Measurements from ENCODE around the gene RTEL1. TPM values are rescaled to one million over a fixed set of nuclear protein-coding genes. Genes with fewer than 3 reads are reported as not detected.
A peak's percentile ranks its signal among the peaks of the same experiment; 100 is the strongest.
"Not testable (repeated sequence)": the region's sequence is repeated elsewhere in the genome, so short reads cannot be mapped to it uniquely, and the experiment has no call there.

RTEL1 gene
- total and polyA plus RNA-seq, 3 experiments from 2014 or later: 5.7 to 54.5 (median 52.3) TPM

- Histone ChIP-seq H3K4me1 (ENCODE audit: insufficient read depth, low read length) (peaks cover 40% of the 10 kb centered on the region), H3K9me3 (ENCODE audit: low read length) (no peaks in the 10 kb centered on the region), H3K27ac (ENCODE audit: low read depth, low read length) (peak overlapping the region; percentile 56), H3K27me3 (ENCODE audit: insufficient read depth, low read length, poor library complexity, severe bottlenecking) (no peaks in the 10 kb centered on the region), H3K36me3 (ENCODE audit: insufficient read depth, low read length) (no peaks in the 10 kb centered on the region), H3K4me3 (ENCODE audit: low read length) (peak overlapping the region; percentile 75)
- DNase-seq: no peak
- Mint-ChIP-seq H3K36me3 (peaks cover 0 to 20% (median 4%) of the 10 kb centered on the region in 3 donors), H3K4me1 (peaks cover 36 to 49% (median 41%) of the 10 kb centered on the region in 3 donors), H3K27me3 (no peaks in the 10 kb centered on the region), H3K9me3 (no peaks in the 10 kb centered on the region), H3K27ac (peak overlapping the region; percentile 94 to 100 (median 100)), H3K4me3 (peak overlapping the region; percentile 92 to 95 (median 94))
- ChIA-PET POLR2A (interaction anchor here (5.7 kb wide), 1 partner anchor 14 kb away, joined by 110 read pairs; the partner anchor contains the start of gene GMEB2), CTCF (interaction anchor here (1.2 kb wide), 1 partner anchor 13 kb away, joined by 4 read pairs; the partner anchor contains the start of gene GMEB2)
Measured at GRCh38 chr20:63640086-63640485, 18.0 kb upstream of the RTEL1 start.

- not testable (repeated sequence) for H3K27me3 Mint-ChIP-seq; H3K36me3 ChIP-seq (ENCODE audit: insufficient read depth, low read length); H3K27me3 ChIP-seq (ENCODE audit: insufficient read depth, low read length, poor library complexity, severe bottlenecking); H3K9me3 ChIP-seq (ENCODE audit: low read length); H3K9me3 Mint-ChIP-seq
- peak overlapping the region; percentile 56 for H3K27ac ChIP-seq (ENCODE audit: low read depth, low read length)
- peaks cover 34% of the 10 kb centered on the region for H3K4me1 ChIP-seq (ENCODE audit: insufficient read depth, low read length)
- peaks cover 0 to 20% (median 4%) of the 10 kb centered on the region in 3 donors for H3K36me3 Mint-ChIP-seq
- CTCF ChIA-PET: interaction anchor here (1.2 to 2.4 kb wide), 2 partner anchors 13 to 24 kb away, joined by 4 to 14 read pairs; partner anchors contain the start of gene GMEB2
- peaks cover 30 to 43% (median 35%) of the 10 kb centered on the region in 3 donors for H3K4me1 Mint-ChIP-seq
- DNase-seq: peak in 1 of 5 donors; percentile 57
- H3K27ac Mint-ChIP-seq: peak overlapping the region in 7 of 8 donors; percentile 55 to 100 (median 81)
- peak overlapping the region; percentile 75 for H3K4me3 ChIP-seq (ENCODE audit: low read length)
- peak overlapping the region; percentile 92 to 95 (median 94) for H3K4me3 Mint-ChIP-seq
- POLR2A ChIA-PET: interaction anchor here (1.4 to 5.7 kb wide), 3 partner anchors 9 to 120 kb away, joined by 10 to 110 read pairs (median 16); partner anchors contain the start of genes GMEB2 and PPDPF
Measured at GRCh38 chr20:63640686-63641085, 17.4 kb upstream of the RTEL1 start.

GRCh38 chr20:63641146-63641791, 16.8 kb upstream of the RTEL1 start:
- ChIA-PET CTCF (interaction anchor here (0.7 to 2.6 kb wide), 25 partner anchors 10 to 339 kb away, joined by 3 to 22 read pairs (median 8); partner anchors contain the start of genes ARFRP1, GMEB2, HELZ2 and LIME1), POLR2A (interaction anchor here (0.6 to 5.7 kb wide), 16 partner anchors 9 to 437 kb away, joined by 3 to 110 read pairs (median 4); partner anchors contain the start of genes GMEB2, LIME1, PPDPF and PTK6)
- no peaks in the 10 kb centered on the region for H3K36me3 ChIP-seq (ENCODE audit: insufficient read depth, low read length)
- no peaks in the 10 kb centered on the region for H3K9me3 ChIP-seq (ENCODE audit: low read length)
- no peaks in the 10 kb centered on the region for H3K27me3 ChIP-seq (ENCODE audit: insufficient read depth, low read length, poor library complexity, severe bottlenecking)
- peak; percentile 48 to 79 (median 64) for DNase-seq
- Mint-ChIP-seq H3K4me3 (peak overlapping the region; percentile 73 to 95 (median 83)), H3K36me3 (peaks cover 0 to 23% (median 6%) of the 10 kb centered on the region in 3 donors), H3K27ac (peak overlapping the region in 4 of 8 donors; percentile 73 to 96 (median 84)), H3K4me1 (peaks cover 27 to 42% (median 31%) of the 10 kb centered on the region in 3 donors), H3K9me3 (no peaks in the 10 kb centered on the region), H3K27me3 (no peaks in the 10 kb centered on the region)
- peaks cover 30% of the 10 kb centered on the region for H3K4me1 ChIP-seq (ENCODE audit: insufficient read depth, low read length)
- peak overlapping the region; percentile 79 for H3K27ac ChIP-seq (ENCODE audit: low read depth, low read length)
- H3K4me3 ChIP-seq (ENCODE audit: low read length): peak overlapping the region; percentile 82

- POLR2A ChIA-PET: interaction anchor here (0.6 to 5.7 kb wide), 17 partner anchors 10 to 436 kb away, joined by 3 to 110 read pairs (median 4); partner anchors contain the start of genes GMEB2, LIME1, PPDPF and PTK6
Measured at GRCh38 chr20:63641792-63642523, 16.2 kb upstream of the RTEL1 start.

GRCh38 chr20:63642527-63643247, 15.4 kb upstream of the RTEL1 start:
- H3K9me3 Mint-ChIP-seq: no peaks in the 10 kb centered on the region
- H3K36me3 Mint-ChIP-seq: peaks cover 0 to 23% (median 6%) of the 10 kb centered on the region in 3 donors
- Histone ChIP-seq H3K27me3 (ENCODE audit: insufficient read depth, low read length, poor library complexity, severe bottlenecking) (no peaks in the 10 kb centered on the region), H3K9me3 (ENCODE audit: low read length) (no peaks in the 10 kb centered on the region), H3K27ac (ENCODE audit: low read depth, low read length) (peak overlapping the region; percentile 47), H3K4me1 (ENCODE audit: insufficient read depth, low read length) (peaks cover 17% of the 10 kb centered on the region), H3K36me3 (ENCODE audit: insufficient read depth, low read length) (no peaks in the 10 kb centered on the region), H3K4me3 (ENCODE audit: low read length) (no peak overlapping the region)
- H3K4me1 Mint-ChIP-seq: peaks cover 20 to 32% (median 23%) of the 10 kb centered on the region in 3 donors
- DNase-seq: peak in 1 of 5 donors; percentile 58
- peak overlapping the region; percentile 55 to 87 (median 72) for H3K4me3 Mint-ChIP-seq
- ChIA-PET CTCF (interaction anchor here (0.7 to 2.6 kb wide), 26 partner anchors 11 to 338 kb away, joined by 3 to 22 read pairs (median 8); partner anchors contain the start of genes ARFRP1, GMEB2, HELZ2 and LIME1), POLR2A (interaction anchor here (0.6 to 5.7 kb wide), 6 partner anchors 9 to 105 kb away, joined by 3 to 110 read pairs (median 12); partner anchors contain the start of genes GMEB2, PTK6, RTEL1 and STMN3)
- H3K27ac Mint-ChIP-seq: peak overlapping the region in 5 of 8 donors; percentile 34 to 96 (median 87)
- no peaks in the 10 kb centered on the region for H3K27me3 Mint-ChIP-seq

More at GRCh38 chr20:63641792-63642523, 16.2 kb upstream of the RTEL1 start:
- no peaks in the 10 kb centered on the region for H3K27me3 ChIP-seq (ENCODE audit: insufficient read depth, low read length, poor library complexity, severe bottlenecking)
- H3K4me3 ChIP-seq (ENCODE audit: low read length): peak overlapping the region; percentile 82
- H3K36me3 ChIP-seq (ENCODE audit: insufficient read depth, low read length): no peaks in the 10 kb centered on the region
- Mint-ChIP-seq H3K27ac (peak overlapping the region in 4 of 8 donors; percentile 74 to 96 (median 80)), H3K4me3 (peak overlapping the region; percentile 41 to 95 (median 82)), H3K9me3 (no peaks in the 10 kb centered on the region), H3K4me1 (peaks cover 25 to 38% (median 29%) of the 10 kb centered on the region in 3 donors), H3K36me3 (peaks cover 0 to 23% (median 6%) of the 10 kb centered on the region in 3 donors), H3K27me3 (no peaks in the 10 kb centered on the region)
- peak; percentile 94 to 99 (median 96) for DNase-seq
- CTCF ChIA-PET: interaction anchor here (0.7 to 2.6 kb wide), 28 partner anchors 10 to 339 kb away, joined by 3 to 22 read pairs (median 8); partner anchors contain the start of genes ARFRP1, GMEB2, HELZ2 and LIME1
- peaks cover 25% of the 10 kb centered on the region for H3K4me1 ChIP-seq (ENCODE audit: insufficient read depth, low read length)
- peak overlapping the region; percentile 79 for H3K27ac ChIP-seq (ENCODE audit: low read depth, low read length)
- no peaks in the 10 kb centered on the region for H3K9me3 ChIP-seq (ENCODE audit: low read length)

GRCh38 chr20:63643499-63643898, 14.6 kb upstream of the RTEL1 start:
- no peaks in the 10 kb centered on the region for H3K9me3 Mint-ChIP-seq
- H3K36me3 Mint-ChIP-seq: peaks cover 0 to 22% (median 4%) of the 10 kb centered on the region in 3 donors
- ChIA-PET CTCF (interaction anchor here (1.7 to 2.6 kb wide), 3 partner anchors 19 to 106 kb away, joined by 5 to 17 read pairs (median 11); partner anchors contain the start of gene PTK6), POLR2A (interaction anchor here (2.0 kb wide), 1 partner anchor 10 kb away, joined by 8 read pairs; the partner anchor contains the start of gene STMN3)
- Histone ChIP-seq H3K36me3 (ENCODE audit: insufficient read depth, low read length) (no peaks in the 10 kb centered on the region), H3K9me3 (ENCODE audit: low read length) (no peaks in the 10 kb centered on the region), H3K27ac (ENCODE audit: low read depth, low read length) (no peak overlapping the region), H3K27me3 (ENCODE audit: insufficient read depth, low read length, poor library complexity, severe bottlenecking) (no peaks in the 10 kb centered on the region), H3K4me3 (ENCODE audit: low read length) (no peak overlapping the region), H3K4me1 (ENCODE audit: insufficient read depth, low read length) (peaks cover 9% of the 10 kb centered on the region)
- H3K27ac Mint-ChIP-seq: peak overlapping the region in 2 of 8 donors; percentile 40 to 87
- H3K4me1 Mint-ChIP-seq: peaks cover 16 to 29% (median 16%) of the 10 kb centered on the region in 3 donors
- no peak for DNase-seq
- H3K27me3 Mint-ChIP-seq: no peaks in the 10 kb centered on the region
- peak overlapping the region in 6 of 7 donors; percentile 23 to 81 (median 71) for H3K4me3 Mint-ChIP-seq

Measured in CD8-positive, alpha-beta memory T cell (primary cell).